Measurements from ENCODE around the gene NPLOC4. TPM values are rescaled to one million over a fixed set of nuclear protein-coding genes. Genes with fewer than 3 reads are reported as not detected.

The NPLOC4 gene
- total and polyA plus RNA-seq, 9 donors, result 24.4 to 84.8 (median 56.3) TPM

DNA sequence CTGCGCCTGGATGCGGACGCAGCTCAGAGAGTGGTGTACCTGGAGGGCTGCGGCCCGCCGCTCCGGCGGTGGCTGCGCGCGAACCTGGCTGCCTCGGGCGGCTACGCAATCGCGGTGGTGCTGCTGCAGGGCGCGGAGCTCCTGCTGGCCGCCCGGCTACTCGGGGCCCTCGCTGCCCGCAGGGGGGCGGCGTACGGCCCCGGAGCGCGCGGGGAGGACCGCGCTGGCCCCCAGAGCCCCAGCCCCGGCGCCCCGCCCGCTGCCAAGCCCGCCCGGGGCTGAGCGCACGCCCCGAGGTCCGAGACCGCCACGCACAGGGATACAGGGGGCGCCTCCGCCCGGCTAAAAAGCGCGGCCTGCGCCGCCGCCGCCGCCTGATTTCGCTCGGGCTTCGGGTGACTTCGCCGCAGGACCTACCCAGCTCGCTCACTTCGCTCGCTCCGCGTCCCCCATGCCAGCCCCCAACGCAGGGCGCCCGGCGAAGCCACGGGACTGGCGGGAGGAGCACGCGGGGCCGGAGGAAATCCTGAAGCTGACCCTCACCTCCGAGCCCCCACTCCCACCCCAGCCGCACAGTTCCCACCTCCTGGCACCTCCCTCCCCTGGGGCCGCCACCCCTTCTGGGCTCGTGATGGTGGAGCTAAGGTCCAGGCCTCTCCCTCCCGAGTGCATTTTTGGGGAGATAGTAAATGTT lies 11.2 kb upstream of the NPLOC4 start:
- no peak overlapping the region for H3K4me3 ChIP-seq
- WGBS, 3 donors, result 2 to 6% (median 5%) methylated on average over 10 to 78 of the region's 78 CpGs
- H3K4me1 ChIP-seq (ENCODE audit: insufficient read depth), result no peaks in the 10 kb centered on the region
- TF ChIP-seq POLR2A (IDR thresholded peaks at IDR 0.05) (no peak), EP300 (IDR thresholded peaks at IDR 0.05) (no peak)
- TF ChIP-seq, protein P1, sequence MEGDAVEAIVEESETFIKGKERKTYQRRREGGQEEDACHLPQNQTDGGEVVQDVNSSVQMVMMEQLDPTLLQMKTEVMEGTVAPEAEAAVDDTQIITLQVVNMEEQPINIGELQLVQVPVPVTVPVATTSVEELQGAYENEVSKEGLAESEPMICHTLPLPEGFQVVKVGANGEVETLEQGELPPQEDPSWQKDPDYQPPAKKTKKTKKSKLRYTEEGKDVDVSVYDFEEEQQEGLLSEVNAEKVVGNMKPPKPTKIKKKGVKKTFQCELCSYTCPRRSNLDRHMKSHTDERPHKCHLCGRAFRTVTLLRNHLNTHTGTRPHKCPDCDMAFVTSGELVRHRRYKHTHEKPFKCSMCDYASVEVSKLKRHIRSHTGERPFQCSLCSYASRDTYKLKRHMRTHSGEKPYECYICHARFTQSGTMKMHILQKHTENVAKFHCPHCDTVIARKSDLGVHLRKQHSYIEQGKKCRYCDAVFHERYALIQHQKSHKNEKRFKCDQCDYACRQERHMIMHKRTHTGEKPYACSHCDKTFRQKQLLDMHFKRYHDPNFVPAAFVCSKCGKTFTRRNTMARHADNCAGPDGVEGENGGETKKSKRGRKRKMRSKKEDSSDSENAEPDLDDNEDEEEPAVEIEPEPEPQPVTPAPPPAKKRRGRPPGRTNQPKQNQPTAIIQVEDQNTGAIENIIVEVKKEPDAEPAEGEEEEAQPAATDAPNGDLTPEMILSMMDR (IDR thresholded peaks at IDR 0.05), result no peak
- peaks cover 14% of the 10 kb centered on the region for H3K27me3 ChIP-seq
- intact Hi-C loops (cut with DNase I), result no loop called here
- no peak overlapping the region for H3K27ac ChIP-seq
- H3K36me3 ChIP-seq, result no peaks in the 10 kb centered on the region
- no peak for DNase-seq
- H3K9me3 ChIP-seq, result peaks cover 0 to 10% of the 10 kb centered on the region in 2 donors

DNA sequence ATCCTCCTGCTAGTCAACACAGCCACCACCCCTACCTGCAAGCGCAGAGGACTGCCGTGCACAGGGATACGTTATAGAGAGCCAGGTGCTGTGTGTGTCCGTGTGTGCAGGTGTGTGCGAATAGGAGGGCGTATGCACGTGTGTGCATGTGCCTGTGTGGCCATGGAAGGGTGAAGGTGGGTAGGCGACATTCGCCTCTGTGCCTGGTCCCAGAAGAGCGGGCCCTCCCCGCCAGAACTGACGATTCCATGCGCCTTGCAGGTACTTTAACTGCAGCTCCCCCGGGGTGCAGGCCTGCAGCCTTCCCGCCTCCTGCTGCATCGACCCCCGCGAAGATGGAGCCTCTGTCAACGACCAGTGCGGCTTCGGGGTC lies 10.7 kb upstream of the NPLOC4 start:
- H3K36me3 ChIP-seq, result no peaks in the 10 kb centered on the region
- DNase-seq, result no peak
- H3K27ac ChIP-seq, result no peak overlapping the region
- intact Hi-C loops (cut with DNase I), result no loop called here
- peaks cover 14% of the 10 kb centered on the region for H3K27me3 ChIP-seq
- peaks cover 0 to 10% of the 10 kb centered on the region in 2 donors for H3K9me3 ChIP-seq
- no peak overlapping the region for H3K4me3 ChIP-seq
- 18 to 28% (median 25%) methylated on average over 19 to 21 of the region's 21 CpGs for WGBS, 3 donors
- no peak for TF ChIP-seq EP300 (IDR thresholded peaks at IDR 0.05)
- no peak for TF ChIP-seq POLR2A (IDR thresholded peaks at IDR 0.05)
- TF ChIP-seq, protein P1 (IDR thresholded peaks at IDR 0.05), result no peak
- H3K4me1 ChIP-seq (ENCODE audit: insufficient read depth), result no peaks in the 10 kb centered on the region

DNA sequence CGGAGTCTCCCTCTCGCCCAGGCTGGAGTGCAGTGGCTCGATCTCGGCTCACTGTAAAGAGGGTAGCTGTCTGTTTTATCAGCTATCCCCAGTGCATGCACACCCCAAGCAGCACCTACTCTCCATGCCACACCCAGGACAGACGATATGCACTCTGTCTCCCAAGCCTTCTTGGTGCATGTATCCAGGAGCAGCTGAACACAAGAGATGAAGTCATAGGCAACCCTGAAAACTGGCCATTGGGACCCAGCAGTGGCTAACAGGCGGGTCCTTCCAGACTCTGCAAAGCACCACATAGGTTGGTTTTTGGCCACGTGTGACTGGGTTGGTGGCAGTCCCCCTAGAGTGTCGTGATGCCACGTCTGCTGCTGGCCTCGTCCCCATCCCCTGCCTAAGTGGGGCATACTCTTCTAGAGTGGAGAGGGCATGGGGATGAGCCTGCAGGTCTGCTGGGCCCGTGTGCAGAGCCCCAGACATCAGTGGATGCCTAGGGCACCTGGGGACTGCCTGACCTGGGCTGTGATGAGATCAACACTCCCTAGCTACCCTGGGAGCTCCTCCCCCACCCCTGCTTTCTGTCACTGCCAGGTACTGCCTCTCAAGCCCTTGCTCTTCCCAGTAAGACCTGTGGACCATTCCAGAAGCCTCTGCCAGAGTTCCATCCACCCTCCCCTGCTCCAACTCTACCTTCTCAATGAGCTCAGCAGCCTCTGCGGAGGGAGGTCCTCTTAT lies 10.1 kb upstream of the NPLOC4 start:
- no peak for DNase-seq
- Histone ChIP-seq H3K36me3 (no peaks in the 10 kb centered on the region), H3K4me3 (no peak overlapping the region), H3K27ac (no peak overlapping the region), H3K27me3 (peaks cover 14% of the 10 kb centered on the region), H3K9me3 (peaks cover 0 to 10% of the 10 kb centered on the region in 2 donors), H3K4me1 (ENCODE audit: insufficient read depth) (no peaks in the 10 kb centered on the region)
- intact Hi-C loops (cut with DNase I), result no loop called here
- WGBS, 3 donors, result 52 to 70% (median 58%) methylated on average over 12 of the region's 12 CpGs
- TF ChIP-seq POLR2A (IDR thresholded peaks at IDR 0.05), result no peak
- TF ChIP-seq EP300 (IDR thresholded peaks at IDR 0.05), result no peak
- TF ChIP-seq, protein P1 (IDR thresholded peaks at IDR 0.05), result no peak

DNA sequence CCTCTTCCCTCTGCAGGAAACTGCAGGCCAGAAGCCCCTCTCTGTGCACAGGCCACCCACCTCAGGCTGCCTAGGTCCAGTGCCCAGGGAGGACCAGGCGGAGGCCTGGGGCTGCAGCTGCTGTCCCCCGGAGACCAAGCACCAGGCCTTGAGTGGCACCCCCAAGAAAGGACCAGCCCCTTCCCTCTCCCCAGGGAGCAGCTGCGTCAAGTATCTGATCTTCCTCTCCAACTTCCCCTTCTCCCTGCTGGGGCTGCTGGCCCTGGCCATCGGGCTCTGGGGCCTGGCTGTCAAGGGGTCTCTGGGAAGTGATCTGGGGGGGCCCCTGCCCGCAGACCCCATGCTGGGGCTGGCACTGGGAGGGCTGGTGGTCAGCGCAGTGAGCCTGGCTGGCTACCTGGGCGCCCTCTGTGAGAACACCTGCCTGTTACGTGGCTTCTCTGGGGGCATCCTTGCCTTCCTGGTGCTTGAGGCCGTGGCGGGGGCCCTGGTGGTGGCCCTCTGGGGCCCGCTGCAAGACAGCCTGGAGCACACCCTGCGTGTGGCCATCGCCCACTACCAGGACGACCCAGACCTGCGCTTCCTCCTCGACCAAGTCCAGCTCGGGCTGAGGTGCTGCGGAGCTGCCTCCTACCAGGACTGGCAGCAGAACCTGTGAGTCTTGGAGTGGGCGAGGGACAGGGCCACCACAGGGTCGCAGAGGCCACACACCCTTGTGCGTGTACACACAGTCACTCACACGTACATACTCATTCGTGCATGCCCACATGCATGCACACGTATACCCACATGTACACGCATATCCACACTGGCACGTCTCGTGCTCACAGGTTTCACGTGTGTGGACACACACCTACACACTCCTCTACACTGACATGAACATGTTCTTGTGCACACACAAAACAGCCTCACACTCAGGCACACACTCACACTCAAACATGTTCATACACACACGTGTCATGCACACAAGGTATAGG lies 8.4 kb upstream of the NPLOC4 start:
- 85 to 87% (median 86%) methylated on average over 25 to 29 of the region's 29 CpGs for WGBS, 3 donors
- no peak for DNase-seq
- Histone ChIP-seq H3K9me3 (peaks cover 0 to 10% of the 10 kb centered on the region in 2 donors), H3K27me3 (peaks cover 14% of the 10 kb centered on the region), H3K27ac (no peak overlapping the region), H3K36me3 (no peaks in the 10 kb centered on the region), H3K4me3 (no peak overlapping the region), H3K4me1 (ENCODE audit: insufficient read depth) (no peaks in the 10 kb centered on the region)
- intact Hi-C loops (cut with DNase I), result no loop called here
- no peak for TF ChIP-seq EP300 (IDR thresholded peaks at IDR 0.05)
- TF ChIP-seq, protein P1 (IDR thresholded peaks at IDR 0.05), result no peak
- TF ChIP-seq POLR2A (IDR thresholded peaks at IDR 0.05), result no peak
